DMS79 (cell line): ENCODE measurements around the gene SCYGR2.
"Not testable (repeated sequence)": the region's sequence is repeated elsewhere in the genome, so short reads cannot be mapped to it uniquely, and the experiment has no call there.

Experiments used
- DNase-seq: peaks from one replicate; lab custom pipeline; 2025; lab: John Stamatoyannopoulos, UW

The SCYGR2 gene, protein sequence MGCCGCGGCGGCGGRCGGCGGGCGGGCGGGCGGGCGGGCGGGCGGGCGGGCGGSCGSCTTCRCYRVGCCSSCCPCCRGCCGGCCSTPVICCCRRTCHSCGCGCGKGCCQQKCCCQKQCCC

DNA sequence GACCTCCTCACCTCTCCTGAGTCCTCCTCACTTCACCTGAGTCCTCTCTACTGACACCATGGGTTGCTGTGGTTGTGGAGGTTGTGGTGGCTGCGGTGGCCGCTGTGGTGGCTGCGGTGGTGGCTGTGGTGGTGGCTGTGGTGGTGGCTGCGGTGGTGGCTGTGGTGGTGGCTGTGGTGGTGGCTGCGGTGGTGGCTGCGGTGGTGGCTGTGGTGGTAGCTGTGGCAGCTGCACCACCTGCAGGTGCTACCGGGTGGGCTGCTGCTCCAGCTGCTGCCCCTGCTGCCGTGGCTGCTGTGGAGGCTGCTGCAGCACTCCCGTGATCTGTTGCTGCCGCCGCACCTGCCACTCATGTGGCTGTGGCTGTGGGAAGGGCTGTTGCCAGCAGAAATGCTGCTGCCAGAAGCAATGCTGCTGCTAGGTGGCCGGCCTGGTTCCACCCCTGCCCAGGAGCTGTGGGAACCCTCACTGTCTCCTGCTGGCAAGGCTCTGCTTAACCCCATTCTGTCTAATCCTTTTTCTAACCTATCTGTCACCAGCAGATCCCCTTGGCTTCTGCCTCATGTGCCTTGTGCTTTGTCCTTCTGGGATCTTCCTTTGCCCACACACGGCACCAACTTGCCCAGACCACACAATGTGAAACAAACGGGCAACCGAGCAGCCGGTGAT is at the start of gene SCYGR2:
SCYGR2 (plus strand) TSS at position 59 of the 669 bp plus-strand sequence; CDS start at position 59, 0 bp downstream.
- DNase-seq: not testable (repeated sequence)

DNA sequence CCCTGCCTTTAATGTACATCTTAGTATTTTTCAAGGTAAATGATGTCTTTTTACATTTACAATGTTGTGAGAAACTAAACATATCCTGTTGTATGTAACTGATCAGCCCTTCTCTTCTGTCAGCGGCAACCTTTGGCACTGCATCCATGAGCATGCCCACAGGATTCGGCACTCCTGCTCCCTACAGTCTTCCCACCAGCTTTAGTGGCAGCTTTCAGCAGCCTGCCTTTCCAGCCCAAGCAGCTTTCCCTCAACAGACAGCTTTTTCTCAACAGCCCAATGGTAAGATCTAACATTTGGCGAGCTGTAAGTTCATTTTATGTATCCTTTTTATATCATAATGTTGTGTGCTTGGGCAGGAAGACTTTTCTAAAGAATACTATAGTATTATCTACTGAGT is 46.9 kb upstream of the SCYGR2 start:
- DNase-seq: no peak

DNA sequence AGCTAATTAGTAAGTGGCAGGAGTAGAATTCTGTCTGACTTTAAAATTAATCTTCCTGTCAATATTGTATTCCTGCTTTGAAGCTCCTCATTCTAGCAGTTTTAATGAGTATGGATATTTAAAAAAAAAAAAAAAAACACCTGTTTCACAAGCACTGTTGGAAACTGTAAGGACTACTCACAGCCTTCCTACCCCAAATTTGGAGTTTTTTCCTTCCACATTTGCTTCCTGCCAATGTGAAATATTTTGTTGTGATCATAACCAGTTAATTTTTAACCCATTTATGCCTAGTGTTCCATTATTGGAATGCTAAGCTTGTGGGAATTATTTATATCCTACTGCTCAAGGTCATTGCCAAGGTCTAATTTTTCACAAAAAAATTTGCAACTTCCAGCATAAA is 36.1 kb upstream of the SCYGR2 start:
- no peak for DNase-seq

DNA sequence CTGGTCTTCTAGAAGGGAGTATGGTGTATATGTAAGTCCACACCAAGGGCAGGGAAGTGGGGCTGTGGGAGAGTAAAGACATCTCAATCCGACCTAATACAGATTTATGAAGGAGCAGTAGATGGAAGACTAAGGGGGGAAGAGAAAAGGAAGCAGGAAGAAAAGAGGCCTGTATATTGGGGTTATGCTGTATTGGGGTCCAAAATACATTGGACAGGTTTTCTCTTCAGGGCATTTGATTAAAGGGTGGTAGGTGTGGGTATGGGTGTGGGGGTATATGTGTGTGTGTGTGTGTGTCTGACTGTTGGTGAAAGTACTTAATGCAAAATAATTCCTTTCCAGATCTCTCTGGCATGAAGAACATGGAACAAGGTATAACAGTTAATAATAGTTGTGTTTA is 33.6 kb upstream of the SCYGR2 start:
- no peak for DNase-seq

DNA sequence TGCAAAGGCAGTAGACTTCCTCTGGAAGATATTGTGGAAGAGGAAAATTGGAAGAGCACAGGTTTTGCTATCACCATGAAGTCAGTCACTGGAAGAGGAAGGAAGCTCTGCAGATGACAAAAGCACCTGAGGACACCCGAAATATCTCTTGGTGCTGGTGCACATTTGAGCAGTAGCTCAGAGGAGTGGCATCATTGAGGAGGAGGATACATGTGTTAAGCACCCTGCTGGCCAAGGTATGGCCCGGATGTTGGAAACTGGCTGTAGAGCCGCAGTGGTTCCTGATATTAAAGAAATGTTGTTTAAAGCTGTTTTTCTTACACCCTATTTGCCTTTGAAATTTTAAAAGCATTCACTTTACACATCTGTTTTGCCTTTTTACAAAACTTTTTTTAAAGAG is 32.7 kb upstream of the SCYGR2 start:
- no peak for DNase-seq

DNA sequence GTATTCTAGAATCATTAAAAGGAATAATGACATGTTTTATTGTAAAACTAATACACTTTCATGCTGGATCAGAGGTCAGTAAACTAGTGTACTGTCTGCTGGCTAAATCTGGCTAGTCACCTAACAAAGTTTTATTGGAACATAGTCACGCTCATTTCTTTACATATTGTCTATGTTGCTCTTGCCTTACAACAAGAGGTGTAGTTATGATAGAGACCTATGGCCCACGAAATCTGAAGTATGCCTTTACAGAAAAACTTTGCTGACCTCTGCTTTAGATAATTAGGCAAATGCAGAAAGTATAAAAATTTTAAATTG is 29.9 kb upstream of the SCYGR2 start:
- no peak for DNase-seq

DNA sequence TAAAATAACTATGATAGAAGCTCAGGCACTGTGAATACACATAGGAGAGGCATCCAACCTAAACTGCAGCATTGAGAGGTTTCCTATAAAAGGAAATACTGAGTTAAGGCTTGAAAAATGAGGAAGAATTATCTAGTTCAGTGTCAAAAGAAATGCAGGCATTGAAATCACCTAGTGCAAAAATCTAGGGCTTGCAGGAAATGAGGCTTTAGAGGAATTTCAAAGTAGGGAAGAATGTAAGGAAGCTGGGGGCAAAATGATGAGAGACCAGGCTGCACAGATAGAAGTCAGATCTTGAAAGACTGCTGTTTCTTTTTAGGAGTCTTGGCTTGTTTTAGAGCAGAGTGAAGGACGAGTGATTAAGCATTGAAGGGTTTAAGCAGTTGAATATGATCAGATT is 28.1 kb upstream of the SCYGR2 start:
- no peak for DNase-seq

DNA sequence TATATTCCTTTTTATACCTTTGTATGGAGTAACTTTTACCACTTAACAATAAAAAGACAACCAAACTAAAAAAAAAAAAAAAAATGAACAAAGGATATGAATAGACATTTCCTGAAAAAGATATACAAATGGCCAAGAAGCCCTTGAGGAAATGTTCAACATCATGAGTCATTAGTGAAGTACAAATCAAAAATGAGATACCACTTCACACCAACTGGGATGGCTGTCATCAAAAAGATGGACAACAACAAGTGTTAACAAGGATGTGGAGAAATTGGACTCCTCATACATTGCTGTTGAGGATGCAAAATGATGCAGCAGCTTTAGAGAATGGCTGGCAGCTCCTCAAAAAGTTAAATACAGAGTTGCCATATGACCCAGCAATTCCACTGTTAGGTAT is 22.6 kb upstream of the SCYGR2 start:
- DNase-seq: no peak

DNA sequence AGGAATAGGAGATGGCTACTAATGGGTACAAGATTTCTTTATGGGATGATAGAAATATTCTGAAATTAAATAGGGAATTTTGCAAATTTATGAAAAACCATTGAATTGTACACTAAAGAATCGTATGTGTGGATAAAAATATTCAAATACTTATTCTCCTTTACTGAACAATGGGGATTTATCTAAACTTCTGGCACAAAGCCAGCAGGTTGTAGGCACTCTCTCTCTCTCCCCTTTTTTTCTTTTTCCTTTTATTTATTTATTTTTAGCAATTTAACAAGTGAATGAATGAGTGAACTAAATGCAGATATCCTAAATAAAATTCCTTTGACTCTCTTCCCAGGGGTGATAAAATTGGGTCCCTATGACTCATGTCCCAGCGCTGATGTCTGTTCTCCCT is 21.9 kb upstream of the SCYGR2 start:
- no peak for DNase-seq

DNA sequence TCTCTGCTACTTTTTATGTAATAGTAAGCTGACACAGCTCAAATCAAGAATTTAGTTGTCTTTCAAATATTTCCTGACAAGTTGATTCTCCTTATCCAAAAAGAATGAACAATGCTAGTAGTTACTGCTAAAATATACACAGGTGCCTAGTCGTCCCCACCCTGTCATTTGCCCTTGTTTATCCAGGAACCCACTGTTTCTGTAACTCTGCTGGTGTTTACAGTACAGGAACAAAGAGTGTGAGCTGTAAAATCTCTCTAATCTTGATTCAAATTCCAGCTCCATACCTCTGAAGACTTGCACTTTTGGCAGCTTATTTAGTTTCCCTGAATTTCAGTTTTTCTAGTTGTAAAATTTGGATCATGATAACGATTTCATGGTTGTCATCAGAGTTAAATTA is 21.1 kb upstream of the SCYGR2 start:
- DNase-seq: no peak

DNA sequence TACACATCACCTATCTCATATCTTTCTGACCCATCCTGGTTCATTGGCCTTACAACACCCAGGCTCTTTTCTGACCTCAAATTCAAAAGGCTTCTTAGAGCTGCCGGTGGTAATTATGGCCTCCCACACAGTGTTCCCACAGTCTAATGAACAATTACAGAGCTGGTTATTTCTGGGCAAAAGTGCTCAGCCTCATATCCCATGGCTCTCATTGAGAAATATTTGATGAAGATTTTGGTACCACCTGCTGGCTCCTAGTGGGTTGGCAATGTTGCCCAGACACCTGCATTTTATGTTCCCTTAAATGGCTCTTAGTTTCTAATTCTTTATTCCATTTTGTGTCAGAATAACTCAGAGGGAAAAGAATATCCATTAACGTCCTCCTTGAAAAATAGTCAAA is 20.1 kb upstream of the SCYGR2 start:
- peak; percentile 84 for DNase-seq

DNA sequence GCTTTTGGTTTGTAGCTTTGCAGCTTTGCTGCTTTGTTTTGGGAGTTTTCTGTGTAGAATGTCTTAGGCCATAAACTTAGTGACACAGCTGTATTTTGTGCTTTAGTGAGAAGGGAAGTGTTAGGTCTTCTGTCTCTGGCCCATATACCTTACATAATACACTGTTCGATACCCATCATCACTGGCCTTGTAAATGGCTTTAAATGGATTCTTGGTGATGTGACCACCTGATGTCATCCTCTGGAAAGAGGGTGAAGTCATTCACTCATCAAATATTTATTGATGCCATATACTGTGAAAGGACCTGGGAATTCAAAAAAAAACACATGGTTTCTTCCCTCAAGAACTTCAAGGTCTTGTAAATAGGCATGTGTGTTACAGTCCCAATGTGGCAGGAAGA is 18.9 kb upstream of the SCYGR2 start:
- no peak for DNase-seq

DNA sequence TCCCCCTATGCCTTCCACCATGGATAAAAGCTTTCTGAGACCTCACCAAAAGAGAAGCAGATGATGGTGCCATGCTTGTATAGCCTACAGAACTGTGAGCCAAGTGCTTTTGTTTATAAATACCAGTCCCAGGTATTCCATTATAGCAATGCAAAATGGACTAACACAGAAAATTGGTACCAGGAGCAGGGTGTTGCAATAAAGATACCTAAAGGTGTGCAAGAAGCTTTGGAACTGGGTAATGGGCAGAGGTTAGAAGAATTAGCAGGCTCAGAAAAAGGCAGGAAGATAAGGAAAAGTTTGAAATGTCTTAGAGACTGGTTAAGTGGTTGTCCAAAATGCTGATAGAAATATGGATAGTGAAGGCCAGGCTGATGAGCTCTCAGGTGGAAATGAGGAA is 16.3 kb upstream of the SCYGR2 start:
- DNase-seq: no peak

DNA sequence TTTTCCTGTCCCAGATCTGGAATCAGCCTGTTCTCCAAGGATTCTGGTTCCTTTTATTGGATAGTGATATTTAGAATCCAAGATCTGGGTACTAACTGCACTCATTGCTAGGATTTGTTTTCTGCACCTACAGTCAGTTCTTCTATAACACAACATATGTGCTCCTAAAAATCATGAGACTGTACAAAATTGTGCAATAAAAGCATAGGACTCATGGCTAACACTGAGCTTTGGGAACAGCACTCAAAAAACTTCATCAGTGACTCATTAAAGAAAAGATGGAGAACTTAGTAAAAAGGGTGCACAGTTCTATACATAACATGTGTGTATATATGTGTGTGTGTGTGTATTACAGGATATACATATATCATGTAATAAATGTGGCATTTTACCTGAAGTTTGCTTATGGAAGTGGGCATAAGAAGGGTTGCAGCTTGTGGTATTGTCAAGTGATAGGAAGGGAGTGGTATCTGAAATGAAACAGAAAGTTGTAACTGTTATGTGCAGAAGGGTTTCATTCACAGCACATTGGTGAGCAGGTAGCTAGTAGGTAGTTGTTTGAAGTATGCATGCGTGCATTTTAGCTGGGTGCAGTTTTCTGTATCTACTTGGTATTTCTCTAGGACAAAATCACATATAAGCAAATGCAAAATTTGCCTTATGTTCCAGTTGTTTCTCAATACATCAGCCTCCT is 5.9 kb upstream of the SCYGR2 start:
- no peak for DNase-seq

DNA sequence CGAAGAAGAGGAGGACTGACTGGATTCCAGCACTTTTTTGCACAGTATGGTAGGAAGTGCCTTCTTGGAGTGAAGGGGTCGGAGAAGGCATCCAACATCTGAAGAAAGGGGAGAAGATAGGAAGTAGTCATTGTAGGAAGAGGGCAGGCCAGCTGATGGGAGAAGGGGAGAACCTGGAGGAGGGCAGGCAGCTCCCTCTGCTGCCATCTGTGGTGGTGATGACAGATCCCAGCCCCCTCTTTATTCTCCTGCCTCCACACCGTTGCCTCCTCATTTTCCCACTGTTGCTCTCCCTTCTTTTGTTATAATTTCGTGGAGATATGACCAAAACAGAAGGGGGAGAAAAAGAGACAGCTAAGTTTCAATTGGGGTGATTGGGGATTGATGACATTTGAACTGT is 2.9 kb upstream of the SCYGR2 start:
- DNase-seq: no peak

DNA sequence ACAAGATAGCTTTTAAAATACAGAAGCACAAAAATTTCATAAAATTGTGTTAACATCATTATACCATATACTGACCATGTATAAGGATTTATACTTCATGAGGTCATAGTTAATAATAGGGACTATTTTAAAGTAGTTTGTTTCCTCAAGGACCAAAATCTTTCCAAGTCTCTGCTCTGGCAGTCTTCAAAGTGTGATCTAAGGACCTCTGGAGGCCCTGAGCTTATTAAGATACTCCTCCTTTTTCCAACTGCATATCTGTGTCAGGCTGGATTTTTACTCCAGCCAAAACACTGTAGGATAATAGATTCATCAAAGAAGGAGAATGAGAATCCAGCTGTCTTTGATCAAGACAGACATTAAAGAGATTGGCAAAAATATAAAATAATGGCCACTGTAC is 1.7 kb upstream of the SCYGR2 start:
- no peak for DNase-seq

DNA sequence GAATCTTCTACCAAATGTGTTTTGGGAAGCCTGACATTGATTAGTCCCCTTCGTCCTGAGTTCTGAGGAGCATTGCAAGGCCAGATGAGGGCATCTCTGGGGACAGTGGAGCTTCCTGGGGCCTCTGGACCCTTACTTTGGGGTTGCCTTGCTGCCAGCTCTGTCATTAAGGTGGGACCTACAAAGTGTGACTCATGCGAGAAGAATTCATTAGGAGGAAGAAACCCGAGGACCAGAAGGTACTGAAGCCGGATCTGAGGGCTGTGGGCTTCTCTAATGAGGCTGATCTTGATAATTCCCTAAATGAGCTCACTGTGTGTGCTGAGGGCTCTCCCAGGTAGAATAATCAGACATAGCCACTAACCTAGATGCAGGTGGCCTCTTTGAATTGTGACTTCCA is 695 bp upstream of the SCYGR2 start:
- no peak for DNase-seq

DNA sequence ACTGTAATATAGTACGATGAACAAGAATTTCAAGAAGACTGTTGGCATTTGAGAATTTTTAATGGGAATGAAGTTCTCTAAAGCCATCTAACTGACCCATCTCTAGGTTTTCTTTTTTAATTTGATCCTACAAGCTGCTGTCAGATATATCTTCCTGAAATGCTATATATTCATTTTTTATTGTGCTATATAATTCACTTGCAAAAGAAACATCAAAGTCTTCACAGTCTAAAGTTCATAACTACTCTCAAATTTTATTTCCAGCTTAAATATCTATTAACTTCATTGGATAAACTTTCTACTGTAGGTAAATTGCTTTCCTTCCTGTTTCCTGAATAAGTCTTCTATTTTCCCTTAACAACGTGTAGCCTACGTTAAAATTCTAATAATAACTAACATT is 3.7 kb downstream of the SCYGR2 start:
- DNase-seq: no peak

DNA sequence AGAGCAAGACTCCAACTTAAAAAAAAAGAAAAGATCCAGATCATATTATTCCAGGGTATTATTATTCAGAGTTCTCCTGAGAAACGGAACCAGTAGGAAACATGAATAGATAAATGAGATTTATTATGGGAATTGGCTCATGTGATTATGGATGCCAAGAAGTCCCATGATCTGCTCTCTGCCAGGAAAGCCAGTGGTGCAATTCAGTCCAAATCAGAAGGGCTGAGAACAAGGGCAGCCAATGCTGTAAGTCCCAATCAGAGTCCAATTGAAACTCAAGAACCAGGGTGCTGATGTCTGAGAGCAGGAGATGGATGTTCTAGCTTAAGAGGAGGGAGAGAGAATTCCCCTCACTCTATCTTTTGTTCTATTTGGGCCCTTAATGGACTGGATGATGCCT is 7.8 kb downstream of the SCYGR2 start:
- no peak for DNase-seq

DNA sequence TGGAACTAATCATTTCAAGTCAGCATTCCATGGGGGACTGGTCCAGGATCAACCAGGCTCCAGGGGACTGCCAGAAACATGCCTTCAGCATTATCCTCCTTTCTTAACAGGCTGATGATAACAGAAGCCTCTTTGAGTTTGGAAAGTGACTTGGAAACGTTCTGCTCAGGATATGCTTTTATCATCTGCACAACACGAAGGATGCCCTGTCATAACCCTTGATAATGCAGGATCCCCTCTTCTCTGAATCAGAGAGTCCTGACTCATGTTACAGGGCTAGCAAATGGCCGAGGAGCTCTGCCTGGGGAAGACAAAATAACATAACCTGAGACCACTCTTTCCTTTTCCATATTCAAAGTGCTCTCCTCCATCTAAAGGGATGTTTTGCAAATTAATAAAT is 9.2 kb downstream of the SCYGR2 start:
- DNase-seq: no peak

DNA sequence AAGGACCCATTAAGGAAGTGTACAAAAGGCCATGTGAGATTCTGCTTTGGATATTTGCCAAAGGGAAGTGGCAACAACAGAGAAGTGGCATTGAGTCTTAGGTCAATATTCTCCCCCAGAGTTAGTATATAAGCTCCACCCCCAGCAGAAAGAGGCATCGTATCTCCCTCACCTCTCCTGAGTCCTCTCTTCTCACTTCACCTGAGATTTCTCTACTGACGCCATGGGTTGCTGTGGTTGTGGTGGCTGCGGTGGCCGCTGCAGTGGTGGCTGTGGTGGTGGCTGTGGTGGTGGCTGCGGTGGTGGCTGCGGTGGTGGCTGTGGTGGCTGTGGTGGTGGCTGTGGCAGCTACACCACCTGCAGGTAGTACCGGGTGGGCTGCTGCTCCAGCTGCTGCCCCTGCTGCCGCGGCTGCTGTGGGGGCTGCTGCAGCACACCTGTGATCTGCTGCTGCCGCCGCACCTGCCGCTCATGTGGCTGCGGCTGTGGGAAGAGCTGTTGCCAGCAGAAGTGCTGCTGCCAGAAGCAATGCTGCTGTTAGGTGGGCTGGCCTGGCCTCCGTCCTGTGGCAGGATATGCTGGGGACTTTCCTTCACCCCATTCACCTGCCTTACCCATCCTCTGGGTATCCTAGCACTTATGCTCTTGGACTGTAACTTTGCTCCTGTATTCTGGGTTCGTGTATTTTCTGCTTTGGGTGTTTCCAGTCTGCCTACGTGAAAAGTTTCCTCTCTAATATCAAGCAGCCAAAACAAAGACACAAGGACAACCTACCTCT is 10.1 kb downstream of the SCYGR2 start:
- DNase-seq: no peak

DNA sequence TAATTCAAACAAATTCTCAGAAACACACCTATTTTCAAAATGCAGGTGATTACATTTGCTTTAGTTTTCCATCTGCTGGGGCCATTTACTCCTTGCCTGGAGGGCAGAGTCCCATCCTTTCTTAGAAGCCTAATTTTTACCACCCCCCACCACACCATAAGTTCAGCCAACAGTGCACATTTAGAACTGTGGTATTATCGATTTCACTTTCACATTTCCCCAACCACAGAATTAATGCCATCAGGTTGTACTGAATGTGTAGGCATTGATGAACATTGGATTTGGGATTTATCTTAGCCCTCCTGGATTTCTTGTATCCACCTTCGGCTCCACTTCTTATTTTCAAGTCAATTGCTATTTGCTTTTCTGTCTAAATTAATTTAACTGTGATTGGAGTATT is 11.4 kb downstream of the SCYGR2 start:
- no peak for DNase-seq
